ENCODE data around the gene ANKIB1.
"Not testable (repeated sequence)": the region's sequence is repeated elsewhere in the genome, so short reads cannot be mapped to it uniquely, and the experiment has no call there.

The ANKIB1 gene

GRCh38 chr7:92245487-92246359 is at the start of gene ANKIB1, which contains the start of gene KRIT1:
ANKIB1 (plus strand) TSS chr7:92245974; CDS start chr7:92294979, 49,005 bp downstream.
KRIT1 (minus strand) TSS chr7:92245914; CDS start chr7:92242135, 3,779 bp downstream.
- DNase-seq: peak; percentile 87

GRCh38 chr7:92200791-92201190 is 45.0 kb upstream of the ANKIB1 start:
- no peak for DNase-seq

GRCh38 chr7:92205987-92206386 is 39.8 kb upstream of the ANKIB1 start:
- DNase-seq: no peak

- DNase-seq: no peak
These were observed 39.1 kb upstream of the ANKIB1 start for GRCh38 chr7:92206672-92207071.

GRCh38 chr7:92221766-92222165 is 24.0 kb upstream of the ANKIB1 start:
- DNase-seq: no peak

GRCh38 chr7:92226981-92227380 is 18.8 kb upstream of the ANKIB1 start:
- no peak for DNase-seq

GRCh38 chr7:92228100-92228499 is 17.7 kb upstream of the ANKIB1 start:
- DNase-seq: no peak

GRCh38 chr7:92228742-92229141 is 17.0 kb upstream of the ANKIB1 start:
- no peak for DNase-seq

- DNase-seq: no peak
These were observed 15.2 kb upstream of the ANKIB1 start for GRCh38 chr7:92230547-92230946.

GRCh38 chr7:92242972-92243371 is 2.8 kb upstream of the ANKIB1 start:
- DNase-seq: no peak

GRCh38 chr7:92244808-92245486 is 827 bp upstream of the ANKIB1 start:
- DNase-seq: no peak

- DNase-seq: peak; percentile 26
These were observed 757 bp downstream of the ANKIB1 start for GRCh38 chr7:92246360-92247101.

GRCh38 chr7:92250603-92251002 is 4.8 kb downstream of the ANKIB1 start:
- no peak for DNase-seq

- no peak for DNase-seq
These were observed 5.4 kb downstream of the ANKIB1 start for GRCh38 chr7:92251181-92251580.

- no peak for DNase-seq
These were observed 7.5 kb downstream of the ANKIB1 start for GRCh38 chr7:92253251-92253650.

- DNase-seq: not testable (repeated sequence)
These were observed 9.0 kb downstream of the ANKIB1 start for GRCh38 chr7:92254800-92255199.

- DNase-seq: no peak
These were observed 9.5 kb downstream of the ANKIB1 start for GRCh38 chr7:92255308-92255707.

- no peak for DNase-seq
These were observed 13.3 kb downstream of the ANKIB1 start for GRCh38 chr7:92259062-92259461.

GRCh38 chr7:92259610-92260247 is 14.0 kb downstream of the ANKIB1 start:
- no peak for DNase-seq

GRCh38 chr7:92260248-92260781 is 14.5 kb downstream of the ANKIB1 start:
- no peak for DNase-seq

GRCh38 chr7:92266415-92267241 is 20.9 kb downstream of the ANKIB1 start:
- no peak for DNase-seq

- no peak for DNase-seq
These were observed 23.1 kb downstream of the ANKIB1 start for GRCh38 chr7:92268921-92269320.

Data from activated CD8-positive, alpha-beta memory T cell treated with anti-CD3 and anti-CD28 coated beads, Interleukin-2, amount 50 U/mL, for 4 hours (primary cell).